Measurements from ENCODE around the gene DNAJC1.
"Not testable (repeated sequence)": the region's sequence is repeated elsewhere in the genome, so short reads cannot be mapped to it uniquely, and the experiment has no call there.

The DNAJC1 gene

DNA sequence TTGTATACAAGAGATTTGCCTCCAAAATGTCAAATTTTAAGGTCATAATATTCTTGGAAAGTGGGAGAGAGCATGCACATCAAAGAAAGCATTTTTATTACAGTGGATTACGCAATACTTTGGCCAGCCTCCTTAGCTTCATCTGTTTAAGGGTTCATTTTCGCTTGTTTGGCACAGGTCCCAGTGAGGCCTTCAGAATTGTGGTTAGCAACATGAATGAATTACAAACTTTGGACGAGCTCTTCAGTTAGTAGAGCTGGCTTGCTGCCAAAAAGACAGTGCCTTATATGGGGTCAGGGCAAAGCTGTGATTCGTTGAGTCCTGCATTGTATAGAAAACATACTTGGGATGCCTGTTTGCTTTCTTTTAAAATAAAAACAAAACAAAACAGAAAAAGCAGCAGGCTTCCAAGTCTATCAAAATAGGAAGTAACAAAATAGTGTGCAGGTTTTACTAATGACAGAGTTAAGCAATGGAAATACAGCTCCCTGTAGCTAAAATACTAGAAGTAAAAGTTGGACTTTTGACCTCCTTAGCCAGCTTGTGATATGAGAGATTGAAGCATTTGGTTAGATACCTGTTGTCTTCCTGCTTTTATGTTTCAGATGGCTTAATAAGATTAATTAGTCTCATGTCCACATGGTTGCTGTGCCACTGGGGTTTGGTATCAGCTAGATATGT lies 278.7 kb downstream of the DNAJC1 start:
- DNase-seq (ENCODE audit: low read depth): peak; percentile 90

DNA sequence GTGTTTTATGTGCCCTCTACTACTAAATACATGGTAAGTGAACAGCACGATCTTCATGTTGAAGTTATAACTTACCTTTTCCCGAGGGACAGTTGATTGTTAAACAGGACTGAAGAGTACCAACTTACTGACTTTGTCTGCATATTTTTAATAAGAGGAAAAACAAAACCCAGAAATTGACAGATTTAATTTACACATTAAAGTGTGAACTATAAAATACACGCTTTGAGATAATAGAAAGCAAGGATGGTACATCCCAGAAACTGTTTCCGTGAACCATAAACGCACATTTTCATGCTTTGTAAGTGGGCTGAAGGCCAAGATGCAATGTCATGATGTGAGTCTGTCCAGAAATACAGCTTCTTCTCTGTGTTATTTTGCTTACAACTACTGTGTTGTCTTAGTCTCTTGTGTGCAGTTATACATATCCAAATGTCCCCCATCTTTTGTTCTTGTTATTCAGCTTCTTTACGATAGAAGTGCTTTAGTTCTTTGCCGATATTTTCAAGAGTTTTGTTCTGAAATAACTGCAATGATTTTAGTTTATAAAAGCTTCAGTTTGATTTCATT lies 279.4 kb downstream of the DNAJC1 start:
- no peak for DNase-seq (ENCODE audit: low read depth)

DNA sequence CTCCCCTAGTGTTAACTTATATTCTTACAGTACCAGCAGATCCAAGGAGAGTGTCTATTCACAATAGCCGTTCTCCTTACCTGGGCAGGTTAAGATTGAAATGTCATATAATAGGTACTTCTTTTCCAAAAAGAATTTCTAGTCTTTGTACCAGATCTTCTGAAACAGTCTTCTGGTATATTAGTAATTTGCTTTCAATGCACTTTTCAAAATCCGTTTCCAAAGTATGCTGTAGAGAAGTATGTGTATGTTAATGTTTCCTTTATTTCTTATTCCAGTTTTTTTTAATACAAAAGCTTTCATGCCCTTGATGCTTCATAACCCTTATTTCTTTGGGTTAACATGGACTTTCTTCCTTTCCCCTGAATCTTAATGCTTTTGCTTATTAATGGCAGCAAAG lies 281.3 kb downstream of the DNAJC1 start:
- DNase-seq (ENCODE audit: low read depth): no peak

DNA sequence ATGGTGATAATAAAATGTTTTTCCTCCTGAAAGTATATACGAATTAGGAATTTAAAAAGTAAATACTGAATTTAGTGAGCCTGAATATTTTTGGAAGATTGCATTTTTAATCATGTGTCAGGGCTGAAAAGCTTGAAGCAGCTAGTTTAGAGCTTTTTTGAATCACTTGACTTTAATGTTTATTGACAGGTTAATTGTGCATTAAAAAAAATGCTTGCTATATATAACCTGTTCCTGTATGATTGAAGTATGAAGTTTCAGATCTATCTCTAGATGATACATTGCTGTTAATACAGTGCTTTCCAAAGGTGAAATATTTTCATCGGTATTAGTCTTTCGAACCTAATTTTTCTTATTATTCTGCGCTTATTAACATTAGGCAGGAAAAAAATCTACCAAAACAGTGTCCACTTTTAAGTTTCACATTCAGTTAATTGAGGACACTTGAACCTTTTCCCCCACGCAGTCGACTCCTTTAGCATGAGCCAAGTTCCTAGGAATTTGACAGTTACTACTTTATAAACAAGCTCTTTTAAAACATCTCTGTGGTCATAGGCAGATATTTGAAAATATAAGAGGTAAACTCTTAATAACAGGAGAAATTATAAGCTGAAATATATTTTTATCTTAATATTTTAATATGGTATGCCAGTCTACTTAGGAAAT lies 282.4 kb downstream of the DNAJC1 start:
- DNase-seq (ENCODE audit: low read depth): no peak

DNA sequence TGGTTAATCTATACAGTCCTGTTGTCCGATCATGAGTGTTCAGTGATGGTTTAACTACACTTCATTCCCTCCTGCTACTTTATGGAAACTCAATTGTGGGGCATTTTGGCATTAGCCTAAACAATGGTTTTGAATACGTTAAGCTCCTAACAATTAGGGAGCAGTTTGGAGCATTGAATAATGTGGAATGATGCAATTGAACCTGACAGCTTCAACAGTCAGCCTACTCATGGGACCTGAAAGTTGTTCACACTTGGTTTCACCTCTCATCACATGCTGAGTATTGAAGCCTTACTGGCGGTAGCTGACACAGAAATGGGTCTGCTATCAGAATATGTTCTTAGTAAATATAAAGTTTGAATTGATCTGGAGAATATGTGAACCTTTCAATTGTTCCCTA lies 283.4 kb downstream of the DNAJC1 start:
- DNase-seq (ENCODE audit: low read depth): no peak

DNA sequence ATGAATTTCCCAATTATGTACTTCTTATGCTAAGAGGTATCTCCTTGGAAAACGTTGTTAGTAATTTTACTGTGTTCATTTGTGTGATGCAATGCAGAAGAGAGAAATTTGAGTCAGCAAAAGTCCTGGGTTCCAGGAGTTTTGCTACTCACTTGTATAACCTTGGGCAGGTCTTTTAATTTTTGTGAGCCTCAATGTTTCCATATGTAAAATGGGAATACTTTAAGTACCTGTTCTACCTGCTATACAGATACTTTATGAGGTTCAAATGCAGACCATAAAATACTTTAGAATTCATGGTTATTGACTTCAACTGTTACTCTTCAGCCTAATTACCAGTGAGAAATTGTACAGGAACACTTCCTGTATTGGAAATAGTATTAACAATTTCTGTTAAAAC lies 284.0 kb downstream of the DNAJC1 start:
- no peak for DNase-seq (ENCODE audit: low read depth)

DNA sequence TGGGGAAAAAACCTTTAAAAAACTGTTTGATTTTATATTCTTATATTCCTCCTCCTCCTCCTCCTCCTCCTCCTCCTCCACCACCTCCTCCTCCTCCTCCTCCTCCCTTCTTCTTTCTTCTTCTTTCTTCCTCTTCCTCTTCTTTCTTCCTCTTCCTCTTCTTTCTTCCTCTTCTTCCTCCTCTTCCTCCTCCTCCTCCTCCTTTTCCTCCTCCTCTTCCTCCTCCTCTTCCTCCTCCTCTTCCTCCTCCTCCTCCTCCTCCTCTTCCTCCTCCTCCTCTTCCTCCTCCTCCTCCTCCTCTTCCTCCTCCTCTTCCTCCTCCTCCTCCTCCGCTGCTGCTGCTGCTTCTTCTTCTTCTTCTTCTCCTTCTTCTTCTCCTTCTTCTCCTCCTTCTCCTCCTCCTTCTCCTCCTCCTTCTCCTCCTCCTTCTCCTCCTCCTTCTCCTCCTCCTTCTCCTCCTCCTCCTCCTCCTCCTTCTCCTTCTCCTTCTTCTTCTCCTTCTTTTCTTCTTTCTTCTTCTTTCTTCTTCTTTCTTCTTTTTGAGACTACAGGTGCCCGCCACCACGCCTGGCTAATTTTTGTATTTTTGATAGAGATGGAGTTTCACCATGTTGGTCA lies 286.0 kb downstream of the DNAJC1 start:
- not testable (repeated sequence) for DNase-seq (ENCODE audit: low read depth)

DNA sequence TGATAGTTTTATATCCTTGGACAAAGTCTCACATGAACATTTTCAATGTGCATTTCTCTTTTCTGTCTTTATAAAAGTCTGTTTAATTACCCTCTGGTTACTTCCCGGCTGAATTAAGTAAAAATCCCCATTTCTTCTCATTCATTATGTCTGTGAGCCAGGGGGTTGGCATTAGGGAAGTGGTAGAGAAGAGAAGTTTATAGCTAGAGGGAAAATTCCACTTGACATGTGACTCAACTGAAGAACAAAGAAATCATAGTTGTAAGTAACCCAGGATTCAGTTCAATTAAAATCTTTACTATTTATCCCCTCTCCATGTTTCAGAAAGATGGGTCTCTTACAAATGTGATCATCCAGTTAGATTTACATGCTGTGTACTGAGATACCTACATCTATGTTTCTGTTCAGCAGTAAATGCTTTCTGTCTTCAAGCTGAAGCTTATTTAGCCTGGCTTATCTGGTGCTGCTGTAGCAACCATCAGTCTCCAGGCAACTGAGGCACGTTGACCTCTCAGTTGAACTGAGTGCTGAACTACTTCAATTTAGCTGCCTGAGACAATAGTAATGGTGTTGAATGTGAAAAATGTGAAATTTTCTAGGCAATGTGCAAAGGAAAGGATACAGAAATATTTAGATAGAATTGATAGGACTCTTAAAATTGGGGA lies 287.9 kb downstream of the DNAJC1 start:
- DNase-seq (ENCODE audit: low read depth): no peak

DNA sequence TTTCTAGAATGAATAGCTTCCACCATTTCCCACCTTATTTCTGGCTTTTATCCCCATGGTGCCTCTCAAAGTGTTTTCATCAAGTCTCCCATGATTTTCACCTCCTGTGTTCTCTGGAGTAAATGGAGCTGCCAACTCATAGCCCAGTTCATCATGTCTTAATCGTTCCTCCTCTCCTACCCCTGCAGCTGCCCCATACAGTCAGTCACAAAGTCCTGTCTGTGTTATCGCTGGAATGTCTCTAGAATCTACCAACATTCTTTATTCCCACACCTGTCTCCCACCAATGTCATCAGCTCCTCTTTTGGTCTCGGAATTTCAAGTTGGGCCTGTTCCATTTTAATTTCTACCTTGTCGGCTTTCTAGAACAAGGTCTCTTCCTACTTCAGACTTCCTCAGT lies 290.6 kb downstream of the DNAJC1 start:
- no peak for DNase-seq (ENCODE audit: low read depth)

DNA sequence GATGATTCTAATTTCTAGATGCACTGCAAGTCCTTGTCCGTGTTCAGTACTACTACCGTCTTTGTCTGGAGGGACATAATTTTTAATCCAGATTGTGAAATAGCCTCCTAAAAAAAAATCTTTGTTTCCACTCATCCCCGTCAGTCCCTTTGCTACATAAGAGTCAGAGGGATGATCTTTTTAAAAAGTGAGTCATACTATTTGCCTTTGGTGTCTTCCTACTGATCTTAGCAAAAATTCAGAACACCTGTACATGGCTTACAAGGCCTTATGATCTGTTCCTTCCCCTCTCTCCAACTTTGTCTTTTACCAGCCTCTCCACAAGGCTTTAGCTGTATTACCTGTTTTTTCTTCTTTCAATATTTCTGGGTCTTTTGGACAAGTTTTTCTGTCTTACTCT lies 296.0 kb downstream of the DNAJC1 start:
- DNase-seq (ENCODE audit: low read depth): no peak

Data from HS-27A (cell line).